Inflammatory macrophage (primary cell): ENCODE results near the gene SARS2.
"Not testable (repeated sequence)": the region's sequence is repeated elsewhere in the genome, so short reads cannot be mapped to it uniquely, and the experiment has no call there.

Experiments used
- DNase-seq, 2 donors: peaks; one replicate each; pipeline ENCODE4 v3.0.0-alpha.2; 2020 to 2022
- total RNA-seq, 18 experiments: gene quantifications; one replicate each; lab custom pipeline; 2026; ENCODE audit warnings: mixed read lengths in 6 of 18, inconsistent platforms in 2 of 18; lab: John Stamatoyannopoulos, UW

Gene SARS2, protein sequence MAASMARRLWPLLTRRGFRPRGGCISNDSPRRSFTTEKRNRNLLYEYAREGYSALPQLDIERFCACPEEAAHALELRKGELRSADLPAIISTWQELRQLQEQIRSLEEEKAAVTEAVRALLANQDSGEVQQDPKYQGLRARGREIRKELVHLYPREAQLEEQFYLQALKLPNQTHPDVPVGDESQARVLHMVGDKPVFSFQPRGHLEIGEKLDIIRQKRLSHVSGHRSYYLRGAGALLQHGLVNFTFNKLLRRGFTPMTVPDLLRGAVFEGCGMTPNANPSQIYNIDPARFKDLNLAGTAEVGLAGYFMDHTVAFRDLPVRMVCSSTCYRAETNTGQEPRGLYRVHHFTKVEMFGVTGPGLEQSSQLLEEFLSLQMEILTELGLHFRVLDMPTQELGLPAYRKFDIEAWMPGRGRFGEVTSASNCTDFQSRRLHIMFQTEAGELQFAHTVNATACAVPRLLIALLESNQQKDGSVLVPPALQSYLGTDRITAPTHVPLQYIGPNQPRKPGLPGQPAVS
- total RNA-seq, result 0.06 to 3.1 (median 1.4) reads per million in 18 experiments

DNA sequence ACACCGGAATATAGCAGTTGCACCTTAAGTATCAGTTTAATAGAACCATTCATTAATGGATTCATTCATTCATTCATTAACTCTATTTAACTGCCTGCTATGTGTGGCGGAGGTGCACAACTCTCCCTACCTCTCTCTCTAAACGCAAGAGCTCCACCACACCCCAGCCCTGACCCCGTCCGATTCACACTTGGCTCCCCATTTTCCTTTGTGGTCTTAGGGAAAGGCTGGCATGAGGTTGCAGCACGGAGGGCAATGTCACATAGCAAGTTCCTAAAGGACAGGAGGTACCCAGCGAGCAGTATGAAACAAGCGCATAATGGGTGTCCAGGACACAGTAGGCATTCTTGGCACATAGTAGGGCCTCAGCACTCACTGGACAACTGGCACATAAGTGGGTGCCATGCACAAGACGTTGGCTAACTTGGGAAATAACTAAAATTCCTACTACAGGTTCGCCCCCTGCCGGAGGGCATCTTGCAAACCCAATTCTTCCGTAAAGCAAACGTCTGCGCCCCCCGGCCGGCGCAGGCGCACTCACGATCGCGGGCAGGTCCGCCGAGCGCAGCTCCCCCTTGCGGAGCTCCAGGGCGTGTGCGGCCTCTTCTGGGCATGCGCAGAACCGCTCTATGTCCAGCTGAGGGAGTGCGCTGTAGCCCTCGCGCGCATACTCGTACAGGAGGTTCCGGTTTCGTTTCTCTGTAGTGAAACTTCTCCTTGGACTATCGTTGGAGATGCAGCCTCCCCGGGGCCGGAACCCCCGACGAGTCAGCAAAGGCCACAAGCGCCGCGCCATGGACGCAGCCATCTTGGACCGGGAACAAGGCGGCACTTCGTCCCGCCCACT, at the start of gene SARS2:
Gene SARS2, minus strand, starts transcription at position 835 of the 847 bp plus-strand sequence. Its CDS starts 27 bp downstream, at position 808.
- DNase-seq, result peak; percentile 93 to 95

DNA sequence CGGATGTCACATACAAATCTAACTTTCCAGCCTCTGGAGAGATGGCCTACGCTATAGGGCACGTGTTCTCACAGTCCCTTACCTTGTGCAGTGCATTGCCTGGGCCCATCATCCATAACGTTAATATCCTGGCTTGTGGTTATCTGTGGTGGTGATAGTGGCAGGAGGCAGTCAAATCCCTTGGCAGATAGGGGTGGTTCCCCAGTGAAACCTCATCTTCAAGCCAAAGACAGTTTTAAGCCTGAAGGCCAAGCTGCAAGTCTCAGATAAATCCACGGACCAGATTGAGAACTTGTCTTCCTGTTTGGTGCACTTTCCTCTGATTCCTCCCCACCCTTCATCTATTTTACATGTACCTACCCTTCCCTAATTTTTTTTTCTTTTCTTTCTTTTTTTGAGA, 49.2 kb upstream of the SARS2 start:
- no peak for DNase-seq

DNA sequence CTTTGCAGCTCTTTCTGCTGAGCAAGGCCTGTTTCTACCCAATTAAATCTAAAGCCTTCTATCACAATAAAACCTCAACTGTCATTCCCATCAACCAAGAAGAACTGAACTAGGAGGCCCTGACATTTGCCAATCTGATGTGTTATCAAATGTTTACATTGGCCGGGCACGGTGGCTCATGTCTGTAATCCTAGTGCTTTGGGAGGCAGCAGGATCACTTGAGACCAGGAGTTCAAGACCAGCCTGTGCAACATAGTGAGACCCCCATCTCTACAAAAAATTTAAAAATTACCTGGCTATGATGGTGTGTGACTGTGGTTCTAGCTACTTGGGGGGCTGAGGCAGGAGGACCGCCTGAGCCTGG, 47.7 kb upstream of the SARS2 start:
- no peak for DNase-seq

DNA sequence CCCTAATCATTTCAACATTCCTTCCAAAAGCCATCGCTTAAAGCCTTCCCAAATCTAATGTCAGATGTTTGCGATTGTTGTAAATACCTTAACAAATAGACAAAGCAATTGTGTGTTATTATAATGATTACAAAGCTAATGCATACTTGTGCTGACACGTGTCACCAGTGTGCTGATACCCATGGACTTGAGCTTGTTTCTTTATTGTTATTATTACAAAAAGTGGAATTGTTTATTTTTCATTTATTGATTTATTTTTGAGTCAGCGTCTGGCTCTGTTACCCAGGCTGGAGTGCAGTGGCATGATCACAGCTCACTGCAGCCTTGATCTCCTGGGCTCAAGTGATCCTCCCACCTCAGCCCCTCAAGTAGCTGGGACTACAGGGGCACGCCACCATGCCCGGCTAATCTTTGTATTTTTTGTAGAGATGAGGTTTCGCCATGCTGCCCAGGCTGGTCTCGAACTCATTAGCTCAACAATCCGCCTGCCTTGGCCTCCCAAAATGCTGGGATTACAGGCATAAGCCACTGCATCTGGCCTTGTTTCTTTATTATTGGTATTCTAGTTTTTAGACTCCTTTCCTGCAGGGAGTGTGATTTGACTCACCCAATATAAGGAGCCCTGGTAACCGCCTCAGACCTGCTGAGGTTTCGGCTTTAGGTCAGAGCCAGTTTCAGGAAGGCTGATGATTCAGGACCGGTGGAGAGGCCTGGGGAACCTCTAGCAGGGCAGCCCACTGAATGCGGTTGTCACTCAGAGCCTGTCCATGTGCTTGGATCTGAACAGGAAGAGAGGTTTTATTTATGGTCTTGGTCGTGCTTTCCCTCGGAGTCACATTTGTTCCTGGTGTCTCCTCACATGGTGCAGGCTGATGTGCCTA, 47.1 kb upstream of the SARS2 start:
- no peak for DNase-seq

DNA sequence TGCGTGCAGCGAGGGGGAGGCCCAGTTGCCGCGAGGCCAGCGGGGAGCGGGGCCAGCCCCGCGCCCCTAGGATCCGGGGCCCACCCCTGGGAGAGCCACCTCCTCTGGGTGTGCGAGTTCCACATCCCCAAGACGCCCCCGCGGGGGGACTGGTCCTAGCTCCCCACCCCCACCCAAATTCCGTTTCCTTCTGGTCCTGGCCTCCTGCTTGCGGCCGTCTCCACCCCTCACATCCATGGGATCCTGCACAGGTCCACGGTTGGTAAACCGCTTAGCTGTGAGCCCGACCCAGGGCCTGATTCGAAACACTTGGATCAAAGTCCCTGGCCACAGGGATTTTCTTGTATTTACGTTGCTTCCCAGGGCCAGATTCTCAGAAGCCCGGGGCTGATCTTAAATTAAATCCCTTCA, 45.3 kb upstream of the SARS2 start:
- DNase-seq, result no peak

DNA sequence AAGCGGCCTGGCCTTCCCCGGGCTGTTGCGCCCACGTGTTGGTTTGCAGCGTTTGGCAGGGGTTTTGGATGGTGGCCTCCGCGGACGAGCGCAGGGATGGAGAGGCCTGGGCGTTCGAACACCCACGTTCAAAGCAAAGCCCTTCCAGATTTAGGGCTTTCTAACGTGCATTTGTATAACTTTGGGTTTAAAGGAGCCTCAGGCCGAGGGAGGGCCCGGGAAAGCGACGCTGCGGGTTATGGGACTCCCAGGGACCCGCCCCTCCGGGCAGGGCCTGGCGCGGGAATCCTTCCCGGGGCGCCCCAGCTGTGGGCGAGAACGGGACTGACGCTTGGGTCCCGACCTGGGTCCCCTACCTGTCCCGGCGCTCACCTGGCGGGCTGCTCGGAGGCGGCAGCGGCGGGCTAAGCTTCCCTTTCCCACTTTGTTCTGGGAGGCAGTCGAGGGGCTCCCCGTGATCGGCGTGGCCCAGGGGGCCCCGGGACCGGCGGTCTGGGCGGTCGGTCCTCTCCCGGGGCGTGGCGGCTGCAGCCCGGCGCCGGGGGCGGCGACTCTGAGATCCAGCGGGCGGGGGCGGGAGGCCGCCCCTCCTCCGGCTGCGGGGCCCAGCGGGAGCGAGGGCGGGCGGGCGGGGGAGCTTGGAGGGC, 44.8 kb upstream of the SARS2 start, which contains the start of gene FBXO17:
Gene FBXO17, minus strand, starts transcription at position 529 of the 647 bp plus-strand sequence. CDS start 25,423 bp downstream, outside the sequence.
- DNase-seq, result no peak

DNA sequence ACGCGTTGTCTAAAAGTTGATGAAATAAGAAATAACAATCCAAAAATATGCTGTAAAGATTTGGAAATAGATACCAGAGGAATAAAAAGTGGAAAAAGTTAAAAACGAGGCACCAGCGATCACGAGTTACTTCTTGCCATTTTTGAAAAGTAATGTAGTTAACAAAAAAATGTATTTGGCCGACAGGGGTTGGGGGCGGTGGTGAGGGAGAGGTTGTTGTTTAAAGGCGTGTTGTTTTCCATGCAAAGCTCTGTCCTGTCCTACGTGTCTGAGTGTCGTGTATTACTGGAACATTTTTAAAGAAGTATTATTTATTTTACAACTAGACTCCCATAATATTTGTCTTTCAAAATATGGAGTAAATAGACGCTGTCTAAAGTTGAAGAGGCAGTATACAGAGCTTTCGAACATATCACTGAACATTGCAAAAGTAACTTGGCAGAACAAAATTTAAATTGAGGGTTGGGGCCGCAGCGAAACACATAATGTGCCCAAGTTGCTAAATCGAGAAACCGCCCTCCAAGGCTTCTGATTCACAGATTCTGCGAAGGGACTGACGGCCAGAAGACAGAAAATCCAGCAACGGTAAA, 44.2 kb upstream of the SARS2 start:
- no peak for DNase-seq

DNA sequence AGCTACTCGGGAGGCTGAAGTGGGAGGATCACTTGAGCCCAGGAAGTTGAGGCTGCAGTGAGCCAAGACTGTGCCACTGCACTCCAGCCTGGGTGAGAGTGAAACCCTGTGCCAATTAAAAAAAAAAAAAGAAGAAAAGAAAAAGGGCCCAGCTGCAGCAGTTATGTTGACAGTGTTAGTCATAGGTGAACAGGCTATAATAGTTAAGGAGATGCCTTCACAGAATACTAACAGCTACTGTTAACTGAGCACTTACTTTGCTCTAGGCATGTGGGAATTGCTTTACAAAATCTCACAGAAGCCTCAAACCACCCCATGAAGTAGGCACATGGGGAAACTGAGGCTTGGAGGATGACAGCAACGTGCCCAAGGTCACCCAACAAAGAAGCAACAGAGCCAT, 41.1 kb upstream of the SARS2 start:
- DNase-seq, result no peak

DNA sequence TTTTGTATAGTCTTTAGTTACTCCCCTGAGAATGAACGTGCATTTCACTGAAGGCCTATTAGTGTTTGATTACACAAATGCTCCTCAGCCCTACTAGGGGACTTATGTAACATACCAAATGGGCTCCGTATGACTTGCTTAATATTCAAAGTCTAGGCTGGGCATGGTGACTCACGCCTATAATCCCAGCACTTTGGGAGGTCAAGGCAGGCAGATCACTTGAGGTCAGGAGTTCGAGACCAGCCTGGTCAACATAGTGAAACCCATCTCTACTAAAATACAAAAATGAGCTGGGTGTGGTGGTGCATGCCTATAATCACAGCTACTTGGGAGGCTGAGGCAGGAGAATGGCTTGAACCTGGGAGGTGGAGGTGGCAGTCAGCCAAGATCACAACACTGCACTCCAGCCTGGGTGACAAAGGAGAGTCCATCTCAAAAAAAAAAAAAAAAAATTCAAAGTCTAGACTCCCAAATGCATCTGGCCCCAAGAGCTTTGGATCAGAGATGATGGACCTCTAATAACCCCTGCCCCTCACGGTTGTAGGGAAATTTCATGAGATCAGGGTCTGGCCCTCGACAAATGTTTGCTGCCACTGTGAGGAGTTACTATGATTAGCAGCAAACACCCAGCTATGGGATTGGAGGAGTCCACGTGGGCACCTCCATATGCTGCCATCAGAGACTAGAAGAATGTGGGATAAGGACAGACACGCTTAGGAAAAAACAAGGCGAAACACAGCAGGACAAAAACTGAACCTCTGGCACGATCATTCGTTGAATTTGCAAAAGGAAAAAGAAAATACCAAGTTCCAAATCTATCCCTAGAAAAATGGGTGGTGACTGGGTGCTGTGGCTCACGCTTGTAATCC, 40.3 kb upstream of the SARS2 start:
- no peak for DNase-seq

DNA sequence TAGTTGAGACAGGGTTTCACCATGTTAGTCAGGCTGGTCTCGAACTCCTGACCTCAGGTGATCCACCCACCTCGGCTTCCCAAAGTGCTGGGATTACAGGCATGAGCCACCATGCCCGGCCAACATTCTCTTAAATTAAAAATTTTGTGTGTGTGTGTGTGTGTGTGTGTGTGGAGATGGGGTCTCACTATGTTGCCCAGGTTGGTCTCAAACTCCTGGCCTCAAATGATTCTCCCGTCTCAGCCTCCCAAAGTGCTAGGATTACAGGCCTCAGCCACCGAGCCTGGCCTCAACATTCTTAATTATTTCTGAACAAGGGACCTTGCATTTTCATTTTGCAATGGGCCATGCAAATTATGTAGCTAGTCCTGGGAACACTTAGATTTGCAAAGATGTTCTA, 35.6 kb upstream of the SARS2 start:
- DNase-seq, result not testable (repeated sequence)

DNA sequence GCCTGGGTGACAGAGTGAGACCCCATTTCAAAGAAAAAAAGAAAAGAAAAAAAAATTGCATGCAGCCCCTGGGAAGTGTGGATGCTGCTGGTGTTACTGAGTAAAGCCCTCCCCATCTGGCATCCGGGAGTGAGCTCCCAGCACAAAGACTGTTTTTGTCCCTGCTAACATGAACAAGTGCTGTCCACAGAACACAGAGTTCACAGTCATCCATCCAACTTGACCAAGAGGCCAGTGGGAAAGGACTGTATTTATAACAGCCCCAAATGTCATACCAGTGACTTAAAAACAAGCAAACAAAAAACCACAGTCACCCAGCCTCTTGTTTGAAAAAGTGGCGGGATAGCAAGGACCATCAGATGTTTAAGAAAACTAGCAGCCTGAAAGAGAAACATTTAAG, 34.2 kb upstream of the SARS2 start:
- no peak for DNase-seq

DNA sequence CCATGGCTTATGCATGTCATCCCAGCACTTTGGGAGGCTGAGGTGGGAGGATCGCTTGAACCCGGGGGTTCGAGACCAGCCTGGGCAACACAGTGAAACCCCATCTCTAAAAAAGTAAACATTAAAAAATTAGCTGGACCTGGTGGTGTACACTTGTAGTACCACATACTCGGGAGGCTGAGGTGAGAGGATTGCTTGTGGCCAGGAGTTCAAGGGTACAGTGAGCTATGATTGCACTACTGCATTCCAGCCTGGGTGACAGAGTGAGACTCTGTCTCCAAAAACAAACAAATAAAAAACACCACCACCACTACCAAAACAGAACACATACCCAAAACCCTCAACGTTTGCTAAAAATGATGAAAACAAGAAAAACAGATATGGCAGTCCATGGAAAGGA, 29.1 kb upstream of the SARS2 start:
- DNase-seq, result no peak

DNA sequence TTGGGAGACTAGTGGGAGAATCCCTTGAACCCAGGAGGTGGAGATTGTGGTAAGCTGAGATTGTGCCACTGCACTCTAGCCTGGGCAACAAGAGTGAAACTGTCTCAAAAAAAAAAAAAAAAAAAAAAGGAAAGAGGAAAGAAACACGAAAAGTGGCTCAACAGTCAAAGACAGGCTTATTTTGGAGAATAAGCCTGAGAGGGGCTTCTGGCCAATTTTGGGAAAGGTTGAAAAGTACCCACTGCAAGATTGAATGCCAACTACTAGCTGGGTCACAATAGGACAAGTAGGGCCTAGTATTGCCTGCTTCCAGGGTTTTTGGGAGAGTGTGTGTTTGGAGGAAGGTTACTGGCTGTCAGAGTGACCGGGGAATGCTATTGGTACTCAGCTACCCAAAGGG, 27.7 kb upstream of the SARS2 start:
- DNase-seq, result no peak

DNA sequence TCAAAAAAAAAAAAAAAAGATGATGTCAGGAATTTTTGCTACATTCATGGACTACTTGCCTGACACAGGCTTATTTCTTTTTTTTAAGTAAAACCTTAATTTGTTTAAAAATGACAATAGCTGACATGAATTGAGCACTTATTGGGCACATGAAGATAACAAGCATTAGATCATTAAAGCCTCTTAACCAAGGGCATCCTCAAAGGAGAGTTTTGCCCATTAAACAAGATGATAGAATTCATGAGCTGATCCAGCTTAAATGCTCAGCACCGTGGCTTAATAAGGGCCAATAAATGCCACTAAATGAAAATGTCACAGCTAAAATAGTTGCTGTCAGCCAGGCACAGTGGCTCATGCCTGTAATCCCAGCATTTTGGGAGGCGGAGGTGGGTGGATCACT, 25.7 kb upstream of the SARS2 start:
- DNase-seq, result no peak

DNA sequence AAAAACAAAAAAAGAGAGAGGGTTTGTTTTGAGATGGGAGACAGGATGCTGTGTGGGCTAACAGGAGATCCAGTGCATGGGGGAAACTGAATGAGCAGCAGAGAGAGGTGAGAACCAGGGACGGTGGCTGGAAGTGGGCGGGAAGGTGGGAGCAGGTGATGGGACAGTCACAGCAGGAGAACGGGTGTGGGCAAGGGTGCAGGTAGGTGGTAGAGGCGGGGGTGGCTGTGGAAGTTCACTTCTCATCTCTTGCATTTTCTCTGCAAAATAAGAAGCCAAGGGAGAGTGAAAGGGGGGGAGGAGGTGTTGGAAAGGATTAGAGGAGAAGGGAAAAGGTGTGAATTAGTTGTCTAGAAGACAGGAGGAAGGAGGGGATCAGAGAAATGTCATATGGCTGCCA, 23.1 kb upstream of the SARS2 start:
- no peak for DNase-seq

DNA sequence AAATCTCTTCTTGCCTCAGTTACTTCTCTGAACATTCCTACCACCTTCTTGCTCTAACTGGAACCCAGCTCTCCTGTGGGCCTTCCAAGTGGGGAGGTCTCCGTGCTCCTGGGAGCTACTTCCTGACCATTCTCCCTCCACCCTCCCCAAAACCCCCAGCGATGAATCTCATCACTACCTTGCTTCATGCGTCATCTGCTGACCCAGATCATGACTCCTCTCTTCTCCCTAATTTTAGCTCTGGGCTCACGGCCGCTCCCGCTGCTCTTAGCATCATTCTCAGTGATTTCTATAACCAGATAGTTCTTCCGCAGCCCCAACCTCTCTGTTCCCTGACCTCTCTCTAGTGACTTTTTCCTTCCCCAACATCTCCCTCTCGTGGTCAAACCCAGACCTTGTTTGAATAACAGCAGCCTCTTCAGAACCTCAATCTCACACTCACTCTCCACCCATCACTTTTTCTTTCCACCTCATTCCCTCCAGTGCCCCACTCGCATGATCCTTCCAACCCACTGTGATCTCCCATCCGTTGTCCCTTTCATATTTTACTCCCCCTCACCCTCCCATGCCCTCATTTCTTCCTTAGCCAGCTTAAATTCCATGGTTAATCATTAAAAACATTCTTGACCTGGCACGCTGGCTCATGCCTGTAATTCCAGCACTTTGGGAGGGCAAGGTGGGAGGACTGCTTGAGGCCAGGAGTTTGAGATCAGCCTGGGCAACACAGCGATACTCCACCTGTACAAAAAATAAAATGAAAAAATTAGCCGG, 22.0 kb upstream of the SARS2 start:
- peak; percentile 41 to 51 for DNase-seq

DNA sequence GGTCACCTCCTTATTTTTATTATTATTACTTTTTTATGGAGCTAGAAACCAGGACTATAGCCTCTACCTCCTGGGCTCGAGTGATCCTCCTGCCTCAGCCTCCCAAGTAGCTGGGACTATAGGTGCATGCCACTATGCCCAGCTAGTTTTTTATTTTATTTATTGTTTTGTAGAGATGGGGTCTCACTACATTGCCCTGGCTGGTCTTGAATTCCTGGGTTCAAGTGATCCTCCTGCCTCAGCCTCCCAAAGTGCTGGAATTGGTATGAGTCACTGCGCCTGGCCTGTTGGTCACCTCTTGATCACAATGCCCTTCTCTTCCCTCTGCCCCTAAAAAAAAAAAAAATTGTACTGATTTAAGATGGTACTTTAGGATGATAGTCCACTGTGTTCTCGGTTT, 20.6 kb upstream of the SARS2 start:
- no peak for DNase-seq

DNA sequence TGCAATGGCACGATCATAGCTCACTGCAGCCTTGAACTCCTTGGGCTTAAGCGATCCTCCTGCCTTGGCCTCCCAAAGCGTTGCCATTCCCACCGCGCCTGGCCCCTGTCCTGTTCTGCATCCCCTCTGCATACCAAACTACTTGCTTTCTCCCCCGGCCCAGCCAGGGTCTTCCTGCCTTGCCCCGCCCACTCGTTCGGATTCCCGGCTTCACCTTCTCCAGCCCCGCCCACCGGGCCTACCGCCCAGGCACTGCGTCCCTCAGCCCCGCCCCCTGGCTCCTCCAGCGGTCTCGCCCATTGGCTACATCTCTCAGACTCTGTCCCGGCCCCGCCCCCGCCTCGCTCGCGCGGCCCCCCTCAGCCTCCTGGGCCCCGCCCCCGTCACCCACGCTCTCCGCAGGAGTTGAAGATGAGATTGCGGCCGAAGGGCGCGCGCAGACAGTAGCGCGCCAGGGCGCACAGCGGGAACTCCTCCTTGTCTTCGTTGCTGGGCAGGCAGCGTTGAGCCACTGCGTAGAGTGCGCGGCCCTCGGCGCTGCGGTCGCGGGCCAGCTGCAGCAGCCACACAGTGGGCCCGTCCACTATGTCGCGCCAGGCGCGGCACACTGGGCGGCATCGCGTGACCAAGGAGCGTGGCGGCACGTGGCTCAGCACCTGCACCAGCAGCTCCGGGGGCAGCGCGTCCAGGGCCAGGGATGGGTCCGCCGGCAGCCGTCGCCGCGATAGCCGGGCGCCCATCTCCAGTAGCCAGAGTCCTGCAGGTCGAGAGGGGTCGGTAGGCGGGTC, 19.2 kb upstream of the SARS2 start:
- peak; percentile 71 to 73 for DNase-seq
